Fibroblast of skin of right quadriceps (primary cell): ENCODE results near the gene TUSC7.

Experiments
- DNase-seq: peaks from one replicate; pipeline ENCODE4 v3.0.0-alpha.2; 2013

TUSC7 gene

DNA sequence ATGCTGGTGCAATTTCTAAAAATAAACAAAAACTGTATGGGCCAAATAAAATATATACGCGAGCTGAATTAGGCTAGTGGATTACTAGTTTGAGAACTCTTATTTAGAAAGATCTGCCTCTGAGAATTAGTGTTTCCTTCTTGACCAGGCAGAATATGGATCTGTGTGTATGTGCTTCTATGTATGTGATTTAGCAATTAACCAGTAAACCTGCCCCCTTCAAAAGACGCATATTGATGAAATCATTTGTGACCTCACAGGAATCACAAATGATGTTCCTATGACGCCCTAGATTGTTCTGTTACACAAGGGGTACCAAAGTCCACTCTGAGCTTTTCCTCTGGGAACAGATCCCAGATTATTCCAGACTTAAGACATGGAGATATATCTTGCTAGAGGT is at the start of gene TUSC7:
TUSC7 (plus strand) TSS at position 301 of the 400 bp plus-strand sequence.
- no peak for DNase-seq

DNA sequence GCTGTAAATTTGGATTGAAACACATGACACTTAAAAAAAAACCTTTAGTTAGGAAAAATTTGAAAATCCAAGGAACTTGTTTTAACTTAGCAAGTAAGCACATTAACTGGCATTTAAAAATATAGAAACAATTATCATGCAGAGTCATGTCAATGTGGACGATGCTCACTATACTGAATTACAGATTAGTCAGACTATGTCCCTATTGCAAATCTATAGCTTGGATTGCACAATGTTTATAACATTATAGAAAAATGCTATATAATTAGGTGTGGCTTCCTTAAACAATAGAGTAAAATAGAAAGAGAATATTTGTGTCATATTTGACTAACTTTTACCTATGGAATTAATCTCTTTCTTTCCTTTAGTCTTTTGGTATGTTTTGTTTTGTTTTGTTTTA is 48.4 kb upstream of the TUSC7 start:
- no peak for DNase-seq

DNA sequence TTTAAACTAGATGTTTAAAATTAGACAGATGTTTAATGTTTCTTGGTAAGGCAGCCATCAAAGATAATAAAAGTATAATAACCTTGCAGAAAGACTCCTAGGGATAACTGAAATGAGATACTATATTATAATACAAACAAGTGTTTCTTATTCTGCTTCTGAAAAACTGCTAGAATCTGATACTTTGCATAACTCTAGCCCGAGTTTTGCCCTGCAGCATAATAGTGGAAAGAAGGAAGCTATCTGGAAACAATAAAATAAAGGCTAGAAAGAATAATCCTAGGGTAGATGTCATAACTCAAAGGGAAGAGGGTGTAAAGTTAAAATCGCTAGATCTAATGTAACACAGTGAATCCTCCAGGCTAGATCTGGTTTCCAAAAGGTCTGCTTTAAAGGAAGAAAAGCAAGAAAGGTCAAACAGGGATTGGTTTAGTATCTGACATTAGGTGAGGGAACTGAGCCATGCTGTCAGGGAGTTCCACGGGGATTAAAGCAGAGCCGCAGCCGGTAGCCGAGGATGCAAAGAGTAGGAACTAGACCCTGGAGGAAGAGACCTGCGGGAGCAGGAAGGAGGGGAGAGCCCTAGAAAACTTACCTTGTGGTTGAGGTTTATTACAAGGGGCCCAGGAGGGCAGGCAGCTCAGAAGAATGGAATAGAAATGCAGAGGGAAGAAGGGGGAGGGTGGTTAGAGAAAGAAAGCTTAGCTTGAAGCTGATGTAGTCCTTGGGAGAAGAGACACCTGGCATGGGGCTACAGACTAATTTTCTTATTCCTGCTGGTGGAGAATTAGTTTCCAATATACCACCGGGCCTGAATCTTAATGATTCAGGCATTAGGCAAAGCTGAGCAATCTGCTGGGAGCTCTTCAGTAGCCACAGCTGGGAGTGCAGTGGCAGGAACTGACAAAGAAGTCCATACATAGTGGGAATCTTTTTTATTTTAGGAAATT is 46.1 kb upstream of the TUSC7 start:
- DNase-seq: no peak

DNA sequence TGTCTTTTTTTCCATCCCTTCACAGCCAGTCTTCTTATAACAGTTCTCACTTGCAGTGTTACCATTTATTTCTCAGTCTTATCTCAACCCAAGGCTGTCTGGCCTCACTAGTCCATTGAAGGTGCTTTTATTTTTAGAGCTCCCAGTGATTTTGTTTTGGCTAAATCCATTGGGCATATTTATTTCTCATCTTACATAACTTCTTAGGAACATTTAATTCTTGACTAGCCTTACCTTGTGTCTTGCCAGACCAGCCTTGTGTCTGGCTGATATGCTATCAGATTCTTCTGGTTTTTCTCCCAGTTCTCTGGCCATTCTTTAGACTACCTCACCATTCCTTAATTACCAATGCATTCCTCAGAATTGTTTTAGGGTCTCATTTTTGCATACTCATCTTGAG is 42.3 kb upstream of the TUSC7 start:
- no peak for DNase-seq

DNA sequence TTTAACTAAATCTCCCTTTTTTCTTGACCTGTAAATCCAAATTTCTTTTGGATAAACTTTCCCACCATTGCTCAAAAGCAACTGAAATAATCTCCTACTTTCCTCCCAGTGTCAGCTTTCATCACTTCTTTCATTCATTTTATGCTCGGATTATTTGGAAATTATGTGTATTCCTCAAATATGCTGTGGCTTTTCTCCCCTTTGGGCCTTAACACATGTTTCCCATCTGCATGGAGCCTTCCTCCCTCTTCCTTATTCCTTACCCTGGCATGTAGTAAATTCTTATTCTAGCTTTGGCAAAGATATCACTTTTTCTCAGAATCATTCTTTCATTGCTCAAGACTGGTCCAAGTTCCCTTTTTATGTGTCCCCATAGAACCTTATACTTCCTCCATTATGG is 41.8 kb upstream of the TUSC7 start:
- DNase-seq: no peak

DNA sequence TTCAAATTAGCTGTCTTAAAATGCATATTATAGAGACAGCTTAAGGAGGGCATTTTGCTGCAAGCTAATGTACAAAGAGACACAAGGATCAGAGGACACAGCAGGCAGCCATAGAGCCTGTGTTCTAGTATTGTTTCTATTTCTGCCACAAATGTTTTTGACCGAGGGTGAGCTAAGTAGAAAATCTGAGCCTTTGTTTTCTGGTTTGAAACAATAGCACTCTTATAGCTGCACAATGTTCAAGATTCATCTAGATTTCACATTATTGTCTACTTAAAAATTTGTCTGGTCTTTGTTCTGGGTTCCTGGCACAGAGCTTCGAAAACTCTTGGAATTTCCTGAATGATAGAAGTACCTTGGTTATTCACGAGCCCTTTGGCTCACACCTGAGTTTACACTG is 40.0 kb upstream of the TUSC7 start:
- DNase-seq: no peak

DNA sequence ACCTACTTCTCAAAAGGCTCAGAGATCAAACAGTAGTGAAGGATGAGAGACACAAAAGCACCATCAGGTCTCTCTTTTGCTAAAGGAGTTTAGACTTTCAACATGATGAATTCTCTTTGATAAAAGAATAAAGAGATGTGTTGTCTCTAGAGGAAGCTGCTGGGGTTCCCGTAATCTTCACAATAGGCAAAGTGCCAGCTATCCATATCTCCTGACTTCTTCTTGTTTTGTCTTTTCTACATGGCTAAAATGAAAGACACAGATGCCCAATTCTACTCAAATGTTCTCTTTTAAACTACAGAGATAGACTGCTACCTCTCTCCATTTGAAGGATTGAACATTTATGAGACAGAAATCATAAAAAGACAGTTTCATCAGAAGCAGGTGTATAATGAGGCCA is 38.4 kb upstream of the TUSC7 start:
- DNase-seq: no peak

DNA sequence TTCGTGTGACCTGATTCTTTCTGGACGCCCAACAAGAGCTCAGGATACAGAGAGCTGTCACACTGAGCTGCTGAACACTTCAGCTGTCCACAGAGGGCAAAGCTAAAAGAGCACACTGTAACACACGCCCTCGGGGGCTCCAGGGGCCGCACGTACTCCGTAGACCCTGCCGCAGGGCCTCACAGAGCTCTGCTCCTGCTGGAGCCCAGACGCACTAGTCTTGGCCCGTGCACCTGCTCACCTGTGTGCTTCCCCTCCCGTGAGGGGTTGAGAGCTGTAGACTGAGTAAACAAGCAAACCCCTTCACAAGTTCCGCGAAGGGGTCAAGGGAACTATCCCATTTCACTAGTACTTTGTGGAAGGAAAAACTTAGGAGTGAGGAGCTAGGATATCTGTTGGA is 30.7 kb upstream of the TUSC7 start:
- DNase-seq: no peak

DNA sequence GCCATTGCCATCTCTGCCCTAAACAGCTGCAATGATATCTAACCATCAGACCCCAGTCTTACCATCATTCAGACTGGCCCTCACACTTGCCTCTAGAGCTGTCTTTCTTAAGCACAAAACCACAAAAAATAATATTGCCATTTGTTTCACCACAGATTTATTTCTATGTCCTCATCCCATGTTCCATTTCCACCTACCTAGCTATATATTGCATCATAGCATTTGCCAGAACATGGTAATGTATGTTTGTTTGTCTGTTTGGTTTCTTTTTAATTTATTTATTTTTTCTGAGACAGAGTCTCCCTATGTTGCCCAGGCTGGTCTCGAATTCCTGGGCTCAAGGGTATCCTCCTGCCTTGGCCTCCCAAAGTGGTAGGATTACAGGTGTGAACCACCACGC is 18.5 kb upstream of the TUSC7 start:
- no peak for DNase-seq

DNA sequence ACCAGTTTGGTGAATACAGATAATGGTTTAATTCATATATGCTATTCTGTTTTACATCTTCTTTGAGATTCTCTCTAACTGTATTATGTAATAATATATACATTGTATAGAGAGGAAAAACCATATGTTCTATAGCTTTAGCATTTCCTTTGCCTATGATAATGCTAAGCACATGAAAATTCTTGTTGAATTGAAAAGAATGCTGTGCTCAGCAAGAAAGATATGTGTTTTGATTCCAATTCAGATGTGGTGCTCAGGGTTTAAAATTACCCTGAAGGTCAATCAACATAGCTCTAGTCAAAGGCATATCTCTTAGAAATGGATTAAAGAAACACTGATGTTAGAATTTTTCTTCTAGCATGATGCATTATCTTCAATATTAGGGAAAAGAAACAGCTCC is 8.5 kb upstream of the TUSC7 start:
- no peak for DNase-seq

DNA sequence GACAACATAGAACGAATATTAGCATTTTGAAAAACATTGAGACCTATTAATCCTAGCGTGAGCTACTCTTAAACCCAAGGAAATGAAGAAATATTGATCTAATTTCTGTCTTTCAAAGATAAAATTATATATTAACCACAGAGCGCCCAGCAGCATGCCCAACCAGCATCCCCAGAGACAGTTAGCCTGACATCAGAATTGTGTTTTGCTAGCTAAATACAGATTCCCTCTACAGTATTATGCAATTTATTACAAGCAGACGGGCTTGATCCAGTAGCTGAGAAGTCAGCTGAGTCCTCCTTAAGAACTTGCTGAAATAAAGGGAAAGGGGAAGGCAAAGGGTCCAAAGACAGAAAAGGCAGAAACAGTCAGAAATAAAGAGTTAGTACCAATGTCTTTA is 7.2 kb upstream of the TUSC7 start:
- no peak for DNase-seq

DNA sequence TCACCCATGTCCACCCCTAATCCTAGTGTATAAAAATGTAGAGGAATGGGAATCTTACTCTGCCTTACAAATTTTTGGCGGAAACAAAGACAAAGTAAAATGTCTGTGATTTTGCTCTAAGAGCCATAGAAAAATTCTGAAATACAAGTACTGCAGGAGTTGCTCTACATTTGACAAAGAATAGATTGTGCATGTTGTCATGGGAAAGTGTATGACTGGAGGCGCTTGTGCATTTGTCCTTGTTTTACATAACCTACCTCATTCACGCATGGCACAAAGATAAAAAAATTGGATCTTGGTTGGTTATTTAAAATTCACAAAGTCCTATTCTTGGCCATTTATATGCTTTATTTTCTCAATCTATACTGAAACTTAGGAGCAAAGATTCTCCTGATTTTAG is 2.0 kb upstream of the TUSC7 start:
- no peak for DNase-seq

DNA sequence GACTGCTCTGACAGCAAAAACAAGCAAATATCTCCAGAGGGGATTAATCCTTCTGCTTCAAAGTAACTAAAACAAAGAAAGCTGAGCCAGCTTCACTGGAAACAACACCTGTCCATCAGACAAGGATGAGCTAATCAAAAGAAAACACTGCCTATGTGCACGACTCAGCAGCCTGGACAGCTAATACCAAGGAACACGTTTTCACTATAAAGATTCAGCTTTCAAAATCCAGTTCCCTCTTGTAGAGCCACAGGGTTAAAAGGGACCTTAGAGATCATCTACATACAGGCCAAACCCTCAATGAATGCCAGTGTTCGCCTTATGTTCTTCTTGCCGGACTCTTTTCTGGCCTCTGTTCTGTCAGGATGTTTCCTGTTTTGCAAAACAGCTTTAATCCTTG is 6.9 kb downstream of the TUSC7 start:
- no peak for DNase-seq

DNA sequence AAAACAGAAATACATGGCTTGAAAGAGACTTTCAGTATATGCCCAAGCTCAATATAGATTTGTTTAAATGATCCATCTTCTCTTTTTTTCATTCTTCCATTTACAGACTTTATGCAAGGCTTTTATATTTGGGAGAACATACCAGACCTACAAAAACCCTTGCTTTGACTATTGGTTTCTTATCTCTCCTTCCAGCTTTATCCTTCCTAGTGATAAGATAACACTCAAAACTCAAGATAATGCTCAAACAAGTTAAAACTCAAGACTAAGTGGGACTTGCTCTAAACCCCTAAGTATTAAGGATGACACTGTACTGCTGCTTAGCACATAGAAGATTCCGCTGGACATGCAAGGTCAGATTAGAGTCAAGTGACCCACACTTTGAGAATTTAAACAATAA is 8.0 kb downstream of the TUSC7 start:
- no peak for DNase-seq

DNA sequence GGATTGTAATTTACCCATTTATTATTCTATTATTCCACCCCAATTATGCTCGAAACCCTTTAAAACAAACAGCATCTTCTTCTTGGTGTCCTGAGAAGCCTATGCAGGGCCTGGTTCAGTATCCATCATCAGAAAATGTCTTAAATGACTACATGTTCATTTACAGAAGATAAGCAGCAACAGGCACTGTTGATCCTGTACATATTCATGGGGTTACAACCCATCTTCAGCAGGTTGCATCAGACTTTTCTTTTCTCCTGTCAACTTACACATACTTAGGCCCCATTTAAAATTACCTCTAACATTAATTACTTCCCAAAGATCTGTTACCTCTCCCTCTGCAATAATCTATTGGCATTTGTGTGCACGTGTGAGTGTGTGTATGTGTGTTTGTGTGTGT is 18.9 kb downstream of the TUSC7 start:
- DNase-seq: no peak

DNA sequence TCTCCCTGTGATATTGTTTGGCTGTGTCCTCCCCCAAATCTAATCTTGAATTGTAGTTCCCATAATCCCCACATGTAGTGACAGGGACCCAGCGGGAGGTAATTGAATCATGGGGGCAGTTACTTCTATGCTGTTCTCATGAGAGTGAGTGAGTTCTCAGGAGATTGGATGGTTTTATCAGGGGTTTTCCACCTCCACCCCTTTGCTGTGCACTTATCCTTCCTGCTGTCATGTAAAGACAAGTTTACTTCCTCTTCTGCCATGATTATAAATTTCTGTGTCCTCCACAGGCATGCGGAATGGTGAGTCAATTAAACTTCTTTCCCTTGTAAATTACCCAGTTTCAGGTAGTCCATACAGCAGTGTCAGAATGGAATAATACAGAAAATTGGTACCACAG is 24.7 kb downstream of the TUSC7 start:
- DNase-seq: no peak

DNA sequence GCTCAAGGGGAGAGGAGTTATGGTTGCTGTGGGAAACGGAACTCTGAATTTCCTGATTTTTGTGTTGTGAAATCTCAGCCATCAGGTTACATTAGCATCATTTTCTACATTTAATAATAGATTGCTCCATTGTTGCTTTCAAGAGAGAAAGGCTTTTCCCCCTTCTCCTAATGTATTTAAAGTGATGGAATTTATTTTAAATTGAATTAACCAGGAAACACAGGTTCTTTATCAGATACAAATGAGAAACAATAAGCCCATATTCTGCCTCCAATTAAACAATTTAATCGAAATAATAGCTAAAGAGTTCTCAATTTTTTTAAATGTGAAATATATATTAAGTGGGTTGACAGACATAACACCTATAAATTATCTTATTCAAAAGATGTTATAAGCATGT is 30.1 kb downstream of the TUSC7 start:
- no peak for DNase-seq

DNA sequence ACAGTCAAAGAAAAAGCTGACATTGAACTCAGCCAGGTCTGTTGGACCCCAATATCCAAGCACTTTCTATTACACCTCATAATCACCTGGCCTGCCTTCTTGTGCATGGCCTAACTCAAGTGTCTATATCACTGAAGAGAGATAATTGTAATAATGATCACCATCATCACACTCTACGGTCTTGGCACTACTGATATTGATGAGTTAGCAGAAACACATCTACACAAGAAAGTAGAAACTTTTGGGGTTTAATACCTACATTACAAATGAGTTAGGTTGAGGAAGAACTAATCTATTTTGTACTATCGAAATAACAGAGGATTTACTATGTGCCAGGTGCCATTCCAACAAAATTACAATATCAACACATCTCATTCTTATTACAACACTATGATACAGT is 30.7 kb downstream of the TUSC7 start:
- DNase-seq: no peak

DNA sequence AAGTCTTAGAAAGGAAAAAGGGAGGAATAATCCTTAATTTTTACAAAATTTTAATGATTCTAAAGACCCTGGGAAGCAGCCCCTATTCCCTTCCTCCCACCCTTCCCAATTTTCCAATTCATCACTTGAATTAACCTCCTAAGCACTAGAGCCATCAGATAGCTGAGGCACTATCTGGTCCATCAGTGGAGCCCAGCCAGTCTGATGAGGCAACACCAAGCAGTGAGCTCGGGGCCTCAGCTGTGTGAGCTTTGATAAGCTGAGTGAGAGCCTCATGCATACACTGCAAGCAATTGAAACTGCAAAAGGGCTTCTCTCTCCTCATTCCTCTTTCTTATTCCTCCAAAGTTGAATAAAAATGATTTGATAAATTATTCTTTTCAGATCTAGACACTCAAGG is 31.9 kb downstream of the TUSC7 start:
- no peak for DNase-seq

DNA sequence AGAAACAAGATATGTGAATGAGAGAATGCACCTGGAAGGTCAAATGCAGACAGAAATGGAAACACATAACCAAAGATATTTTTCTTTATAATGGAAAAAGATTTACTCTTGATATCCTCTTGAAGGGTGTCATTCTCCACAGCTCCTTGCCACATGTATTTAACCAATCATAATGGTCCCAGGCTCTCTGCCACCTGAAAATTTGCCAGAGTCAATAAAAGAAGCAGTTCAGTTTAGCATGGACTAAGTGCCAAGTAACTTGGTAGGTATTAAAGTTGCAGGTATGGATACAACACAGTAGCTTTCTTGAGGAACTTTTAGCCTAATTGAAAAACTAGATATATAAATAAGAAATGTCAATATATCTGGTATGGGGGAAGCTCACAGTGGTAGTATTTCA is 33.5 kb downstream of the TUSC7 start:
- DNase-seq: no peak

DNA sequence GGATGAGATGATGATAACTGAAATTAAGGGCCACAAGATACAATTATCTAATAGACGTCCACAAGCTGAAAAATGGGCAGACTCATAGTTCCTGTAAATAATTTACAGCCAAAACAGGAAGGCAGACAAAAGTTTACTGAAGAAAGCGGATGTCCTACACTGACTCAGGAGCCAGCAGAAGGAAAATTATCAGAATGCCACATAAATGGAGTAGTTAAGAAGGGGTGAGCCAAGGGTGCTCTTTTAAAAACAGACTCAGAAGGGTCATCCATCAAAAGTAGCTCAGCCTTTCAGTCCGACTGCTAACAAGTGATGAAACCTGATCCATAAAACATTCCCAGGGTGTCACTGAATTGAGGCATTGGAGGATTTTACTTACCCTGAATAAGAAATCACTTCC is 39.8 kb downstream of the TUSC7 start:
- no peak for DNase-seq

DNA sequence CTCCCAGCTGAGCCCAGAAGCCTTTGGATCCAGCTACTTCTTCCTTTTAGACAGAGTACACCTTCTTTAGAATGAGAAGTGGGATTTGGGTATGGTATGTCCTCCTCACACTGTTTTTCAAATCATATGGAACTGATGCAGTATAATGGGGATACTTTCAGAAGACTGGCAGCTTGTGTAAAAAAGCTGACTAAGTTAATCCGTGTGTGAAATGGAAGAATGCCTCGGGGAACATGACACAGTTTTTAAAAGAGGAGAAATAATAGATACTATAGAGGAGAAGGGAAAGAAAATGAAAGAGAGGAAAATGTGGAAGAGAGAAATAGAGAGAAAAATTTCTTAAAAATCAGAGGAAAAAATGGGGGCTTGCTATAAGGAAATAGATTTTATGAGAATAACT is 47.7 kb downstream of the TUSC7 start:
- no peak for DNase-seq

DNA sequence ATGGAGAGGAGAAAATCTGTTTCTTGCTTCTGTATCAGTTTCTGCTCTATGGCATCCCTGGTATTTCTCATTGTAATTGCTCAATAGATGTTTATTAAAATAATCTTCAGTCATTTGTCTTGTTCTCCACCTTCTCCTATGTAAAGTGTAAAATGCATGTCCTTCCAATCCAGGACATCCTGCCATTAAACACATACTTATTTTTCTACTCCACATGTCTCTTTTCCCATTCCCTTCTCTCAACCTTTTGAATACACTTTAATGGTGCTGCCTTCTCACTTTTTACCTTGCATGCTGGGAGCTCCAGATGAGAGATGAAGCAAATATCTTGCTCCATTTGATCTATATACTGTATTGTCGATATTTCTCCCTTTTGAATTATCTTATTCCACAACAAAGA is 49.7 kb downstream of the TUSC7 start:
- DNase-seq: no peak
